Ovary (tissue), 3 donors: ENCODE results near the gene MKI67.

Experiments
- POLR2A ChIP-seq: fragments of 450-650 bp; IDR thresholded peaks from one replicate; pipeline ENCODE4 v1.6.1; 2017; ENCODE audit warnings: antibody characterized with exemption, mild to moderate bottlenecking, moderate library complexity
- TF ChIP-seq, protein P1 (sequence below), 3 donors: fragments of 450-650 bp in 2 of 3; fragments of 200-600 bp in 1 of 3; IDR thresholded peaks; one replicate each; pipeline versions ENCODE4 v1.5.1 to v1.8.0; 2016 to 2022; ENCODE audit warnings: antibody characterized with exemption in 3 of 3, mild to moderate bottlenecking in 1 of 3
- donor health status: DM: no; HTN: no; CAD: no.

DNA sequence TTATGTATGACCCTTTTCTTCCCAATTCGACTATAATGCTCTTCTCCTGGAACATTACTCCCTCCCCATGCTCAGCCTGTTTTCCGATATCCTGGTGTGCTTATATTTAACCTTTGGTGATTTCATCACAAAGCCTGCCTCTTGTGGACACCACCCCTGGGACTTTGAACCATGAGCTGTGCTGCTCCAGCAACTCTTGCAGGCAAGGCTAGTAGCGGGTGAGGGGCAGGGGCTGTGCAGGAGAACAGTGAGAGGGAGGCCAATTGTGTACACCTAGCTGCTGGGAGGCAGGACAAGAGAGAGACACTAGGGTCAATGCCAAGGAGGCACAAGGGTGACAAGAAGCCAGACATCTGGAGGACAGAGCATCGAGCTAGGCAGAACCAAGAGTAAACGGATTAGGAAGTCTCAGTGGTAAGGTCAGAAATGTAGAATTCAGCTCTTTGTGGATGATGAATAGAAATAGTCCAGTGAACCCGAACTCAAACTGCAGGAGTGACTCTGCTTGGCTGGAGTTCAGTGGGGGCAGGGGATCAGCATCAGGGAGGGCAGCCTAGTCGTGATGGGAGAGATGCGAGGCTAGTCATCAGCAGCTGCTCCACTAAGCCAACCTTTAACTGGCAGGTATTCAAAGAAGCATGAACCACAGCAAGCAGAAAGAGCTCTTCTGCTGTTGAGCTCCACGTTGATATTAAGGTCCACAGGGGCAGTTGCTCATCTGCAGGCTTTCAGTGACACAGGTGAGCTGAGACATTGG lies 31.0 kb upstream of the MKI67 start:
- TF ChIP-seq, protein P1, sequence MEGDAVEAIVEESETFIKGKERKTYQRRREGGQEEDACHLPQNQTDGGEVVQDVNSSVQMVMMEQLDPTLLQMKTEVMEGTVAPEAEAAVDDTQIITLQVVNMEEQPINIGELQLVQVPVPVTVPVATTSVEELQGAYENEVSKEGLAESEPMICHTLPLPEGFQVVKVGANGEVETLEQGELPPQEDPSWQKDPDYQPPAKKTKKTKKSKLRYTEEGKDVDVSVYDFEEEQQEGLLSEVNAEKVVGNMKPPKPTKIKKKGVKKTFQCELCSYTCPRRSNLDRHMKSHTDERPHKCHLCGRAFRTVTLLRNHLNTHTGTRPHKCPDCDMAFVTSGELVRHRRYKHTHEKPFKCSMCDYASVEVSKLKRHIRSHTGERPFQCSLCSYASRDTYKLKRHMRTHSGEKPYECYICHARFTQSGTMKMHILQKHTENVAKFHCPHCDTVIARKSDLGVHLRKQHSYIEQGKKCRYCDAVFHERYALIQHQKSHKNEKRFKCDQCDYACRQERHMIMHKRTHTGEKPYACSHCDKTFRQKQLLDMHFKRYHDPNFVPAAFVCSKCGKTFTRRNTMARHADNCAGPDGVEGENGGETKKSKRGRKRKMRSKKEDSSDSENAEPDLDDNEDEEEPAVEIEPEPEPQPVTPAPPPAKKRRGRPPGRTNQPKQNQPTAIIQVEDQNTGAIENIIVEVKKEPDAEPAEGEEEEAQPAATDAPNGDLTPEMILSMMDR (IDR thresholded peaks at IDR 0.05), result no peak
- no peak for TF ChIP-seq POLR2A
